KOPT-K1 (cell line): ENCODE results near the gene FRMPD1.
"Not testable (repeated sequence)": the region's sequence is repeated elsewhere in the genome, so short reads cannot be mapped to it uniquely, and the experiment has no call there.

Experiments
- H3K27ac ChIP-seq: fragments of 200-600 bp; sonication (generic); 2 replicates; pipeline ENCODE4 v1.5.1; 2016; ENCODE audit warnings: antibody characterized with exemption, mild to moderate bottlenecking, low read depth, low read length; ENCODE audit not compliant: poor library complexity, severe bottlenecking
- H3K36me3 ChIP-seq: fragments of 200-600 bp; sonication (generic); 2 replicates; pipeline ENCODE4 v1.5.1; 2017; ENCODE audit warnings: antibody characterized with exemption, mild to moderate bottlenecking, low read length, moderate library complexity; ENCODE audit not compliant: insufficient read depth
- H3K9me3 ChIP-seq: fragments of 200-600 bp; sonication (generic); 2 replicates; pipeline ENCODE4 v1.5.1; 2017; ENCODE audit warnings: antibody characterized with exemption, low read length, mild to moderate bottlenecking; ENCODE audit not compliant: insufficient read depth, poor library complexity, severe bottlenecking

FRMPD1 gene

DNA sequence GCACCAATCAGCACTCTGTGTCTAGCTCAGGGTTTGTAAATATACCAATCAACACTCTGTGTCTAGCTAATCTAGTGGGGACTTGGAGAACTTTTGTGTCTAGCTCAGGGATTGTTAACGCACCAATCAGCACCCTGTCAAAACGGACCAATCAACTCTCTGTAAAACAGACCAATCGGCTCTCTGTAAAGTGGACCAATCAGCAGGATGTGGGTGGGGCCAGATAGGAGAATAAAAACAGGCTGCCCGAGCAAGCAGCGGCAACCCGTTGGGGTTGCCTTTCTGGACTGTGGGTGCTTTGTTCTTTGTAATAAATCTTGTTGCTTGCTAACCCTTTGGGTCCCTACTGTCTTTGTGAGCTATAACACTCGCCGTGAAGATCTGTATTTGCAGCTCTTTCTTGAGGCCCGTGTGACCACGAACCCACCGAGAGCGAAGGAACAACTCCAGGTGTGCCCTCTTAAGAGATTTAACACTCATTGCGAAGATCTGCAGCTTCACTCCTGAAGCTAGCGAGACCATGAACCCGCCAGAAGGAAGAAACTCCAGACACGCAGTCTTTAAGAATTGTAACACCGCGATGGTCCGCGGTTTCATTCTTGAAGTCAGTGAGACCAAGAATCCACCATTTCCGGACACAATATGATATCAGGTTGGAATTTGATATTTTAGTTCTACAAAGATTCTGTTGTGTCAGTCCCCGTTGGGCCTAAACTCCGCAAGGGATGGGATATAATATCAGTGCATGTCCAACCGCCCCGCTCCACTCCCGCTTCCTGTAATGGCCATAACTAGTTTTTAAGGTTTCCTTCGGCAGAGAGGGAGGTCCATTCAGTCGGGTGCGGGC is 102.1 kb downstream of the FRMPD1 start:
- Histone ChIP-seq H3K36me3 (peaks cover 5% of the 10 kb centered on the region; the same call in 1 of the 2 replicates), H3K27ac (peak overlapping the region; percentile 67), H3K9me3 (no peaks in the 10 kb centered on the region)

DNA sequence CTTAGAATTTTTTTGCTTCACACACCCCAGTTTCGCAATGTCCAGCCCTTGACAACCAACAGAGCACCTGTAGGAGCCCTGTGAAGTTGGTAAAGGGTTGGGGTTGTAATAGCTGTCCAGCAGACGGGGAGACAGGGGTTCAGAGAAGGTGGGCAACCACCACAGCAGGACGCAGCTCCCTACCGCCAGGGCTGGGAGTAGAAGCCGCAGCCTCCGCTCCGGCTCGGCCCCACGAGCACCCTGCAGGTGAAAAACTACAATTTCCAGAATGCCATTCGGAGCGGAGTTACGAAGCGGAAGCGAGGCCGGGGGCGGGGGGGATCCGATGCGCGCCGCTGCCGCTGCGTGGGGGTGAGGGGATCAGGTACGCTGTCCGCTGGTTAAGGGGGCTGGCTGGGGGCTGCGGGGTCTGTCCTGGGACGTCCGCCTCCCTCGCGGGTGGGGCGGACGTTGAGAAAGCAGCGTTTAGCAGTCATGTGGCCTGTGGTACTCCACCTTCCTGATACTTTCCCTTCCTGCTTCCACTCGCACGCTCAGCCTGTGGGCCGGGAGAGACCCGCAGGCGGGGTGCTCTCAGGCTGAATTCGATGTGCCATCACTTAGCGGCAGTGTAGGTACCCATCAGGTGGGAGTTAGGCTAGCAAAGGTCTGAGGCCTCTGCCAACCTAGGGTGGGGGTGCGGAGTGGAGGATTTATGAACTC is 102.9 kb downstream of the FRMPD1 start, which contains the start of gene TRMT10B:
Gene TRMT10B, plus strand, starts transcription at position 317 of the 702 bp plus-strand sequence. CDS start 8,127 bp downstream, outside the sequence.
- H3K9me3 ChIP-seq = no peaks in the 10 kb centered on the region
- H3K27ac ChIP-seq = peak within 1 kb of the TSS; percentile 67
- peaks cover 5% of the 10 kb centered on the region; the same call in 1 of the 2 replicates for H3K36me3 ChIP-seq

DNA sequence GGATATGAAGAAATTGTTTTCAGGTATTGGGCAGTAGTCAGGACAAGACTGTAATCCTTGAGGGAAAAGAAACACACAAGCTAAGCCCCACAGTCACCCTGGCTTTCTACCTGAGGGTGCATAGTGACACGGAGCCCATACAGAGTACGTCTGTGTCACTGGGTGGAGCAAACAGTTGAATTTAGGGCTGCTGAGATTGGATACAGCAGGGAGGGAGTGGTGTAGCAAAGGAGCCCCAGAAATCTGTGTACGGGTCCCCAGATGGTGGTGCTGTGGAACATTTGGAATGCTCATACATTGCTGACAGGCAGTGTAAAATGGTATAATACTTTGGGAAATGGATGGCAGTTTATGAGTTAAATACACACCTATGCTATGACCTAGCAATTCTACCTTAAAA is 108.0 kb downstream of the FRMPD1 start:
- Histone ChIP-seq H3K9me3 (no peaks in the 10 kb centered on the region), H3K36me3 (peaks cover 7% of the 10 kb centered on the region; the same call in 1 of the 2 replicates), H3K27ac (no peak overlapping the region)

DNA sequence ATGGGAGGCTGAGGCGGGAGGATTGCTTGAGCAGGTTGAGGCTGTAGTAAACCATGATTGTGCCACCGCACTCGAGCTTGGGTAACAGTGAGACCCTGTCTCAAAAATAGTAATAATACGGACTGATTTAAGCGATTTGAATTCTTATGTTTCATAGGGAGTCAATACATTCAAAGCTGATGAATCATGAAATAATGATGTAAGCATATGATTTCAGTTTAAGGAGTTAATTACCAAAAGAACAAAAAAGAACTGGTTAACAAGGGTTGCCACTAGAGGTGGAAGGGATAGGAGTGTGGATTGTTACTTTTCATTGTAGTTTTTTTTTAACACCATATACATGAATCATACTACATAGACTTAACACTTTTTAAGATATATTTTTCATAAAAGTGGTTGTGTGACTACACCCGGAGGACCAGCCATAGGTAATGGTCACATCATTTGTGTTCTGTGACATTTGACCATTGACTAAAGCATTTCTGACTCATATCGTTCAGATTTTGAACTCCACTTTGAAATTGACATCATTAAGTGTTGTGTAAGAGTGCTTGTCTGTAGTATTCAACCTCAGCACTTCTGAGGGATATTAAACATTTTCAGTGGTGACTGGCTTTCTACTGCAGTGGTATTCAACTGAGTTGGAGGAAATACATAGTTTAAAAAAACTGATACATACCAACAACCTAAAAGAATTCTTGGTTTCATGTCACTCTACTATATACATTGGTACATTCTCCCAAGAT is 109.8 kb downstream of the FRMPD1 start:
- Histone ChIP-seq H3K27ac (no peak overlapping the region), H3K36me3 (peaks cover 10% of the 10 kb centered on the region; the same call in 1 of the 2 replicates), H3K9me3 (no peaks in the 10 kb centered on the region)

DNA sequence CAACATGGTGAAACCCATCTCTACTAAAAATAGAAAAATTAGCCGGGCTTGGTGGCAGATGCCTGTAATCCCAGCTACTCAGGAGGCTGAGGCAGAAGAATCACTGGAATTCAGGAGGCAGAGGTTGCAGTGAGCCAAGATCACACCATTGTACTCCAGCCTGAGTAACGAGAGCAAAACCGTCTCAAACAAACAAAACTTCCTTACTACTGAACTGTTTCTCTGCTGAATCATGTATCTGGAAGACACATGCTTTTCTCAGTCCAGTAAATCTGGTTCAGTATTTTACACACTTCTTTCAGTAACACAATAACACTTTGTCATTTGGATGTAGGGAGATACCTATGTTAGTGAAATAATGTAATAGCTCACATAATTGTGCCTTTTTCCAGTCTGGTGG is 110.8 kb downstream of the FRMPD1 start:
- Histone ChIP-seq H3K27ac (no peak overlapping the region), H3K9me3 (no peaks in the 10 kb centered on the region), H3K36me3 (peaks cover 10% of the 10 kb centered on the region; the same call in 1 of the 2 replicates)

DNA sequence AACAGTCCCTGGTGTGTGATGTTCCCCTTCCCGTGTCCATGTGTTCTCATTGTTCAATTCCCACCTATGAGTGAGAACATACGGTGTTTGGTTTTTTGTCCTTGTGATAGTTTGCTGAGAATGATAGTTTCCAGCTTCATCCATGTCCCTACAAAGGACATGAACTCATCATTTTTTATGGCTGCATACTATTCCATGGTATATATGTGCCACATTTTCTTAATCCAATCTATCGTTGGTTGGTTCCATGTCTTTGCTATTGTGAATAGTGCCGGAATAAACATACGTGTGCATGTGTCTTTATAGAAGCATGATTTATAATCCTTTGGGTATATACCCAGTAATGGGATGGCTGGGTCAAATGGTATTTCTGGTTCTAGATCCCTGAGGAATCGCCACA is 114.5 kb downstream of the FRMPD1 start:
- H3K36me3 ChIP-seq = peaks cover 17% of the 10 kb centered on the region
- not testable (repeated sequence) for H3K9me3 ChIP-seq, H3K27ac ChIP-seq

DNA sequence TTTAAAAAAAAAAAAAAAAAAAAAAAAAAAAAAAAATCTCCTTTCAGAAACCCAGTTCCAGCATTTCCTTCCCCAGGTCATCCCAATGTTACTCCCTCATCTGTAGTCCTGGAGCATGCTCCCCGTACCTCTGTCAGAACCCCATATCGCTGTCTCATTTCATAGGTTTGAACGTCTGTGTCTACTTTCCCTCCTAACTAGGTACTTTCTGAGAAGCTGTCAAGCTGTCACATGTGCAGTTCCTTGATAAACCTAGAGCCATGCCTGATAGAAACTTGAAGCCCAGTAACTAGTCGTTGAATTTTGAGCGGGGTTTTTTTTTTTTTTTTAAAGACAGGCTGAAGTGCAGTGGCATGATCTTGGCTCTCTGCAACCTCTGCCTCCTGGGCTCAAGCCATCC is 118.6 kb downstream of the FRMPD1 start:
- Histone ChIP-seq H3K9me3 (no peaks in the 10 kb centered on the region), H3K27ac (no peak overlapping the region)

DNA sequence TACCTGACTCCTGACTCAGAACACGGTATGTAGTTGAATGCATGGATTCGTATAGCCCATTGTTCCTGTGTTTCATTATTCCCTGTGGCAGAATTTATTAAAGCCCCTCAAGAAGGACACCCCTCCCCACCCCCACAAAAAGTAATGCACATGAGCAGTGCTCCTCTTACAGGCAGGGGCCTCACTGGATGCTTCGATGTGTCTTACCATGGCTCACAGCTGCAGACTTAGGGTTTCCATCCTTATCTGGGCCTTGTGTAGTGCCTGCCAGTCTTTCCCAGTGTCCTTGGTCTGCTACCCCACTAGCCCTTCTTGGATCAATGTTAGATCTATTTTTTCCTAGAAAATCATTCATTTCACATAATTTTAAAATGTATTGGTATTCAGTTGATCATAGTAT is 119.2 kb downstream of the FRMPD1 start:
- H3K9me3 ChIP-seq = no peaks in the 10 kb centered on the region
- peaks cover 54% of the 10 kb centered on the region for H3K36me3 ChIP-seq
- H3K27ac ChIP-seq = no peak overlapping the region

More for the DNA sequence above, 118.6 kb downstream of the FRMPD1 start:
- peaks cover 48% of the 10 kb centered on the region for H3K36me3 ChIP-seq

DNA sequence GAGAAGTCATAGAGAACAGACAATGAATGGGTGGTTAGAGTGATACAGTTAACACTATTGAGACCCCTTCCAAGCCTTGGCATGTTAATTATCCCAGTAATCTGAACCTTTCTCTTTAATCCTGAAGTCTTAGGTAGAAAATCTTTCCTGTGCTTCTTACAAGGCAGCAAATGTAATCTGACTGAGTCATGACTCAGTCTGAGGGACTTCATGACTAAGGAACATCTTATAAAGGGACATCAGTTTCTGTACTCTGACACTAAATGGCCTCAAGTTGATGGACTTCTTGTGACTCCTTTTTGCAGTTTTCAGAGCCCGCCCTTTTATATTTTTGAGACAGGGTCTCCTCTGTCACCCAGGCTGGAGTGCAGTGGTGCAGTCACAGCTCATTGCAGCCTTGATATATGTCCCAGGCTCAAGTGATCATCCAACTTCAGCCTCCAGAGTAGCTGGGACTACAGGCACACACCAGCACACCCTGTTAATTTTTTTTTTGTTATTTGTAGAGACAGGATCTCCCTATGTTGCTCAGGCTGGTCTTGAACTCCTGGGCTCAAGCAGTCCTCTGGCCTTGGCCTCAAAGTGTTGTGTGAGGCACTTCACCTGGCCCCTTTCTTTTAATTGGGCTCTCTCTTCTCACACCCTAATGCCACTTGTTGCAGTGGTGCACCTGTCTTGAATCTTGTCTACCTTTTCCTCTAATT is 124.6 kb downstream of the FRMPD1 start:
- H3K27ac ChIP-seq = no peak overlapping the region
- H3K9me3 ChIP-seq = no peaks in the 10 kb centered on the region
- peaks cover 95% of the 10 kb centered on the region for H3K36me3 ChIP-seq

DNA sequence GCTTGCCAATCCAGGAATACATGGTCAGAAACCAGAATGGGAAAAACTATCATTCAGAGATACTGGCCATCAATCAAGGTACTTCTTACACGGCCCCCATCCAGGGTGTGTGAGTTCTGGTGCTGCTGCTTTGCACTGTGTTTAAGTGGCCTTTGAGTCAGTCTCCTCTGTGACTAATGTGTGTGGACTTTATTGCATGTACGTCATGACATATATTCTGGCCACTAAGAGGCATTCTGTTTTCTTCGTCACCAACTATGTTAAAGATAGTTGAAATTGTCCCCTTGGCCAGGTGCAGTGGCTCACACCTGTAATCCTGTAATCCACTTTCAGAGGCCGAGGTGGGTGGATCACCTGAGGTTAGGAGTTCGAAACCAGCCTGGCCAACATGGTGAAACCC is 125.6 kb downstream of the FRMPD1 start:
- no peak overlapping the region for H3K27ac ChIP-seq
- no peaks in the 10 kb centered on the region for H3K9me3 ChIP-seq
- peaks cover 98% of the 10 kb centered on the region for H3K36me3 ChIP-seq

DNA sequence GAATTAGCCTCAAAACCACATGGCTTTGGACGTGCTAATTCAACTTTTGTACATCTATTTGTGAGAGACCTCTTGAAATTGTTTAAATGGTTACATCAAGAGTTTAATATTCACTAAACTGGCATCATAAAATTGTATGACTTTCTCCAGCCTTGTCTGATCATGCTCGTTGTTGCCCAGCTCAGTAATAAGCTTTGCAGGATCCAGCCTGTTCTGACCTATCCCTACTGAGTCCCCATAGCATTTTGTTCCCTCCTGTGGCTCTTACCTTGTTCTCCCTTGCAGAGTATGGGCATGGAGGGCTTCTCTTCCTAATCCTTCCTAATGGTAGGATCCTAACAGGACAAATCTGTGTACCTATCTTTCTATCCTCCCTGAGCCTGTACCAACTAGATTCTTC is 127.8 kb downstream of the FRMPD1 start:
- Histone ChIP-seq H3K27ac (no peak overlapping the region), H3K36me3 (peaks cover 99% of the 10 kb centered on the region), H3K9me3 (no peaks in the 10 kb centered on the region)

DNA sequence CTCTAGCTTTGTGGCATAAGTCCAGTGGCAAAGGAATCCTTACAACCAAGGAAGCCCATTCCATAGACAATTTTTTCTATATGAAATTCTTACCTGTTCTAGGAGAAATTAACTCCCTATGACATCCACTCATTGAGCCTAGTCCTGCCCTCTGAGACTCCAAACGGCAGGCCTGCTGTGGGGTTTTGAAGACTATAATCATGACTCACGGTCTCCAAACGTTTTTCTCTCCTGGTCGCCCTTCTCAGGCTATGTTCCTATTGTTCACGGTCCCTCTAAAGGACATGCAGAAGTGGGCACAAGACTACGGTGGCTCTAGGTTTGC is 133.5 kb downstream of the FRMPD1 start:
- peak overlapping the region; percentile 75 for H3K27ac ChIP-seq
- peaks cover 43% of the 10 kb centered on the region for H3K36me3 ChIP-seq
- H3K9me3 ChIP-seq = no peaks in the 10 kb centered on the region

DNA sequence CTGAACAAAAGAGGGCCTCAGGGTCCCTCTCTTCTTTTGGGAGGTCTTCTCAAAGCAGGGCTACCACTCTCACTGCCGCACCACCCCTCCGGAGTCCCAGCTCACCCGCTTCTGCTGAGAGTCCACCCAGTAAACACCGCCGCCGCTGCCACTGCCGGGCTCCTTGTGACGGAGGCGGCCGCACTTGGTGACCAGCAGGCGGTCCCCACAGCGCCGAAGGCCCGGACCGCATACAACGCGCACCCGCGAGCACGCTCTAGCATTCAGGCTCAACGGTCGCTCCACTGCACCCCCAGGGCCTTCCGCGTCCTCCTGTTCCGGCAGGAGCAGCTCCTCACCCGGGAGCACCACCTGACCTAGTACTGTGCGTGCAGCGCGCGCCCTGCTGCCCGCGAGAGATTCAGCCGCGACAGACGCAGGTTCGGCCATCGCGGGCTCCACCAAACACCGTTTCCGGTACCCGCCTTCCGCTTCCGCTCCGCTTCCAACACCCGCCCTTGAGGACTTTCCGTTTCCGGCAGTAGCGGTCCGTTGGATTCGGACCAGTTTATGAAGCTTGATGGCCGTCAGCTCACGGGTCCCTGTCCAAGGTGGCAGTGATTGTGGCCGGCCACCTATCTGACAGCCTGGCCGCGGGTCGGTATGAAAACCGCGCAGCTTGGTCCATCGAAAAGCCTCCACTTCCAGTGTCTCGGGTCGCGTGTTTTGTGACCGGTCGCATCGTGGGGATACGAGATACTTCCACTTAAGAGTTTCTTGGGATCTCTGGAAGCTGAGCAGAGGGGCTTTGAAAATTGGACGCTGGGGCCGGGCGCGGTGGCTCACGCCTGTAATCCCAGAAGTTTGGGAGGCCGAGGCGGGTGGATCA is 134.1 kb downstream of the FRMPD1 start, which contains the start of gene EXOSC3:
Gene EXOSC3, minus strand, starts transcription at position 449 of the 868 bp plus-strand sequence. Its CDS starts 20 bp downstream, at position 429.
- H3K9me3 ChIP-seq = no peaks in the 10 kb centered on the region
- H3K27ac ChIP-seq = peak within 1 kb of the TSS; percentile 75
- peaks cover 37% of the 10 kb centered on the region for H3K36me3 ChIP-seq

DNA sequence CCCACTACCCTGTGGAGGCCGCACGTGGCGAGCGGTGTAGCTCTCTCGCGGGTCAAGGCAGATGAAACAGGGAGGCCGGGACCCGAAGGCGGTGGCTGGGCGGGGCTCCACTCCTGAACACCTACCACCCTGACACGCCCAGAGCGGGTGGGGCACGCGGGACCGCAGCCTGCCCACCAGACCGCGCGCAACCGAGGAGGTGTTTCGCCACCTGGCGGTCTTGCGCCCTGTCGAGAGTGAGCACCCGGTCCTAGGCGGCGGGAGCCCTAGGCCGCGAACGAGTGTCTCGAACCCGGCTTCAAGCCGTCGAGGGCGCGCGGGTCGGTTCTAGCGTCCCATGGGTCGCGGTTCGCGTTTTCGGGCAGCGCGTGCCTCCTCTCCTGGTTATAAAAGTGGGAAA is 136.3 kb downstream of the FRMPD1 start:
- Histone ChIP-seq H3K27ac (no peak overlapping the region), H3K36me3 (peaks cover 15% of the 10 kb centered on the region), H3K9me3 (no peaks in the 10 kb centered on the region)
